ENCODE data around the gene RNF144A.

Gene RNF144A

DNA sequence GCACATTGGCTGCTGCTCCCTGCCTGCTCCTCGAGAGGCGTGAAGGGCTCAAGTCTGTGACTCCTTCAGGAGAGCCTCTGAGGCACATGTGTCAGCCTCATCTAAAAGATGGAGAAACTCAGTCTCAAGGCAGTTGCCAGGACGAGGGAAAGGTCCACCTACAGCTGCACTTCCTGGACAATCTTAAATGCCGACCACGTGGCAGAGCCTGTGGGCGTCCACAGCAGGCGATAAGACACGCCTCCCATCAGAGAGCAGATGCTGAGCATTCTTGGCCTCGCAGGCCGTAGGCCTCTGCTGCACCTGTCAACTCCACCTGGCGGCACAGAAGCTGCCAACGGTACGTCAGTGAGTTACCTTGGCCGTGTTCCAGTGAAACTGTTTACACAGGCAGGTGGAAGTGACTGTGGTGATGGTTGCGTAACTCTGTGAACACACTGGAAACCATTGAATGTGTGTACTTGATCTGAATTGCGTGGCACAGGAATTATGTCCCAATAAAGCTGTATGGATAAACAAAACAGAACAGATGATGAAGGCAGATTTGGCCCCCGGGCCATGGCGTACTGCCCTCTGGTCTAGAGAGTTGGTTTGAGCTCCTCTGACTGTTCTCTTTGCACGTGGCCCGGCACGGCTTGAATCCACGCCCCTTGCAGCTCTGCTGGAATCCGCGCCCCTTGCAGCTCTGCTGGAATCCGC lies 114.5 kb downstream of the RNF144A start:
- no peak for DNase-seq (ENCODE audit: low spot score)
- in situ Hi-C loops (cut with MboI; ENCODE audit: low sequenced_read_pairs, unreplicated experiment) = no loop called here
- TF ChIP-seq, protein P1, sequence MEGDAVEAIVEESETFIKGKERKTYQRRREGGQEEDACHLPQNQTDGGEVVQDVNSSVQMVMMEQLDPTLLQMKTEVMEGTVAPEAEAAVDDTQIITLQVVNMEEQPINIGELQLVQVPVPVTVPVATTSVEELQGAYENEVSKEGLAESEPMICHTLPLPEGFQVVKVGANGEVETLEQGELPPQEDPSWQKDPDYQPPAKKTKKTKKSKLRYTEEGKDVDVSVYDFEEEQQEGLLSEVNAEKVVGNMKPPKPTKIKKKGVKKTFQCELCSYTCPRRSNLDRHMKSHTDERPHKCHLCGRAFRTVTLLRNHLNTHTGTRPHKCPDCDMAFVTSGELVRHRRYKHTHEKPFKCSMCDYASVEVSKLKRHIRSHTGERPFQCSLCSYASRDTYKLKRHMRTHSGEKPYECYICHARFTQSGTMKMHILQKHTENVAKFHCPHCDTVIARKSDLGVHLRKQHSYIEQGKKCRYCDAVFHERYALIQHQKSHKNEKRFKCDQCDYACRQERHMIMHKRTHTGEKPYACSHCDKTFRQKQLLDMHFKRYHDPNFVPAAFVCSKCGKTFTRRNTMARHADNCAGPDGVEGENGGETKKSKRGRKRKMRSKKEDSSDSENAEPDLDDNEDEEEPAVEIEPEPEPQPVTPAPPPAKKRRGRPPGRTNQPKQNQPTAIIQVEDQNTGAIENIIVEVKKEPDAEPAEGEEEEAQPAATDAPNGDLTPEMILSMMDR (IDR thresholded peaks at IDR 0.05; ENCODE audit: borderline replicate concordance, control extremely low read depth, extremely low read depth, insufficient read depth, missing control alignments) = no peak

GRCh38 chr2:7032371-7032770 lies 115.2 kb downstream of the RNF144A start:
- TF ChIP-seq, protein P1 (IDR thresholded peaks at IDR 0.05; ENCODE audit: borderline replicate concordance, control extremely low read depth, extremely low read depth, insufficient read depth, missing control alignments) = no peak
- in situ Hi-C loops (cut with MboI; ENCODE audit: low sequenced_read_pairs, unreplicated experiment) = no loop called here
- no peak for DNase-seq (ENCODE audit: low spot score)

DNA sequence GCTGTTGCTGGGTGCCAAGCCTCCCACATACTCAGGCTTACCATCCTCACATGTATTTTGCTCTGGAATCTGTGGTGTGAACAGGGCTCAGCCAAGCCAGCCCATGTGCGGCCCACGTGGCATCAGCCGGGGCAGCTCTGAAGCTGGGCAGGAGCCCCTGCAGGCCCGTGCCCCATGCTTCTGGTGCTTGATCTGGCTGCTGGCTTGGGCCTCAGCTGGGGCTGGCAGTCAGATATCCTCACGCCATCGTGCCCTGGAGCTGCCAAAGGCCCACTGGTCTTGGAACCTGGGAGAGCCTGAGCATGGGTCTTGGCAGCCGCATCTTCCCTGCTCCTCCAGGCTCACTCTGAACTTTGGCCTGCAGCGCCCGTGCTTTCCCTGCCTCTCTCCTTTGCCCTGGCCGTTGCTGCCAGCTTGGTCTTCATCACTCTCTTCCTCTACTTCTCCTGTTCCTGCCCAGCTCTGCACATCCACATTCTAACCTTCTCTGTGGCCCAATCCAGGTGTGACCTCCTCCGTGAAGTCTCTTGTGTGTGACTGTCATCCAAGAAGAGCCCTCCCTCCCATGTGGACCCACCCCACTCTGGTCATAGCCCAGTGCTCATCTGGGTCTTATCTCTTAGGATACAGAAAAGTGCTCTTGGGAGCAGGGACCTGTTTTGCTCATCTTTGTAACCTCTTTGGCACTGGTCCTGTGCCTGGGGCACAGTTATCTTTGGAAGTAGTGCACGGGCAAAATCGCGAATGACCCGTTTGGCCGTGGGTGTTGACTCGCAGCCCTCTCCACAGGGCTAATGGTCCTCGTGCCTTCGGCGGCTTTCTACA lies 116.1 kb downstream of the RNF144A start:
- in situ Hi-C loops (cut with MboI; ENCODE audit: low sequenced_read_pairs, unreplicated experiment) = no loop called here
- DNase-seq (ENCODE audit: low spot score) = no peak
- TF ChIP-seq, protein P1 (IDR thresholded peaks at IDR 0.05; ENCODE audit: borderline replicate concordance, control extremely low read depth, extremely low read depth, insufficient read depth, missing control alignments) = no peak

GRCh38 chr2:7034303-7034702 lies 117.1 kb downstream of the RNF144A start:
- TF ChIP-seq, protein P1 (IDR thresholded peaks at IDR 0.05; ENCODE audit: borderline replicate concordance, control extremely low read depth, extremely low read depth, insufficient read depth, missing control alignments) = no peak
- no peak for DNase-seq (ENCODE audit: low spot score)
- in situ Hi-C loops (cut with MboI; ENCODE audit: low sequenced_read_pairs, unreplicated experiment) = no loop called here

DNA sequence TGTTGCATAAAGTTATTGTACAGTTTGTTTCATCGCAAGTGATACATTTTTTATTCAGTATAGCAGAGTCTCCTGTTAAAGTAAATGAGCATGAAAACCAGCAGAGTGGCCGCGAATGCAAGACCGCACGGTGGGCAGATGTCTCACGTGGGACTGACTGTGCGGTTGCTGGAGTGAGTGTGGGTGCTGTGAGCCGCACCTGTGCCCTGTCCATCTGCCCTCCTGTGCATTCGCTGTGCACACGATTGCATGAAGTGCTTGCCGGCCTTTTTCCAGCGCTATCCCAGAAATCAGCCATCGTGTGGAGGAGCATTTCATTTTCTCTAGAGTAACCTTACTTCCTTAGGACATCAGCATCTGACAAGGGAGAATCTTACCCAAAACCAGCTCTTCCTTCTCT lies 118.7 kb downstream of the RNF144A start:
- in situ Hi-C loops (cut with MboI; ENCODE audit: low sequenced_read_pairs, unreplicated experiment) = no loop called here

More for the DNA sequence above, 118.7 kb downstream of the RNF144A start:
- TF ChIP-seq, protein P1 (IDR thresholded peaks at IDR 0.05; ENCODE audit: borderline replicate concordance, control extremely low read depth, extremely low read depth, insufficient read depth, missing control alignments) = no peak
- no peak for DNase-seq (ENCODE audit: low spot score)

All from GM13976 (cell line).